IMR-90 (cell line): ENCODE results near the gene FAAP20. TPM values are rescaled to one million over a fixed set of nuclear protein-coding genes. Genes with fewer than 3 reads are reported as not detected.

Experiments used
- ATAC-seq: fragments of 200-7000 bp; cut with Tn5 transposase; 2 replicates; pipeline ENCODE4 v1.9.1; 2020; ENCODE audit warnings: low read depth, mild to moderate bottlenecking, moderate library complexity
- BruUV-seq: library from RNA; stranded (reverse); fragments of 400-500 nt; replicated peaks from 2 replicates; lab custom pipeline; 2021; lab: Mats Ljungman, UMichigan
- CTCF ChIA-PET: fragments of 300-600 bp; formaldehyde crosslinking; extraction: SDS; loops from one replicate; lab custom pipeline; 2021; ENCODE audit warnings: antibody characterized with exemption; lab: Yijun Ruan, JAX
- POLR2A ChIA-PET: fragments of 300-600 bp; sonication (Branson Sonifier 250); formaldehyde crosslinking; loops from one replicate; lab custom pipeline; 2022; ENCODE audit warnings: antibody characterized with exemption; ENCODE audit not compliant: unreplicated experiment; lab: Charles Lee
- DNase-seq: peaks from one replicate; pipeline ENCODE4 v3.0.0; 2013
- H2AFZ ChIP-seq: replicated peaks from 2 replicates; pipeline ENCODE3; 2013; ENCODE audit warnings: low read length, mild to moderate bottlenecking; ENCODE audit not compliant: poor library complexity
- H2AK5ac ChIP-seq: 2 replicates; pipeline ENCODE4 v1.6.1; 2013; ENCODE audit warnings: low read depth, low read length, inconsistent platforms
- H2AK9ac ChIP-seq: replicated peaks from 2 replicates; pipeline ENCODE3; 2013; ENCODE audit warnings: mild to moderate bottlenecking, low read depth, low read length, moderate library complexity; ENCODE audit not compliant: poor library complexity
- H2BK120ac ChIP-seq: 2 replicates; pipeline ENCODE4 v1.6.1; 2013; ENCODE audit warnings: low read depth, low read length, inconsistent platforms
- H2BK15ac ChIP-seq: 3 replicates; pipeline ENCODE4 v1.6.1; 2013; ENCODE audit warnings: low read depth, low read length, inconsistent platforms
- H2BK20ac ChIP-seq: 2 replicates; pipeline ENCODE4 v1.6.1; 2013; ENCODE audit warnings: low read depth, mild to moderate bottlenecking, inconsistent platforms, low read length, moderate library complexity
- H2BK5ac ChIP-seq: 2 replicates; pipeline ENCODE4 v1.6.1; 2013; ENCODE audit warnings: mild to moderate bottlenecking, low read depth, low read length, inconsistent platforms; ENCODE audit not compliant: poor library complexity, severe bottlenecking
- H3K14ac ChIP-seq: replicated peaks from 2 replicates; pipeline ENCODE4 v1.6.1; 2013; ENCODE audit warnings: low read depth, low read length, inconsistent platforms
- H3K18ac ChIP-seq: 2 replicates; pipeline ENCODE4 v1.6.1; 2013; ENCODE audit warnings: low read depth, low read length, control low read depth
- H3K23ac ChIP-seq: 2 replicates; pipeline ENCODE4 v1.6.1; 2013; ENCODE audit warnings: low read depth, low read length, inconsistent platforms
- H3K27ac ChIP-seq: 2 replicates; pipeline ENCODE4 v1.5.1; 2013; ENCODE audit warnings: mild to moderate bottlenecking, control low read depth, low read length; ENCODE audit not compliant: insufficient read depth
- H3K27me3 ChIP-seq: 2 replicates; pipeline ENCODE4 v1.6.1; 2013; ENCODE audit warnings: low read length; ENCODE audit not compliant: control insufficient read depth, insufficient read depth
- H3K36me3 ChIP-seq: 2 replicates; pipeline ENCODE4 v1.6.1; 2013; ENCODE audit warnings: low read length, mixed read lengths; ENCODE audit not compliant: control insufficient read depth, insufficient read depth
- H3K4ac ChIP-seq: 2 replicates; pipeline ENCODE4 v1.6.1; 2013; ENCODE audit warnings: low read depth, low read length, inconsistent platforms
- H3K4me1 ChIP-seq: 2 replicates; pipeline ENCODE4 v1.6.1; 2013; ENCODE audit warnings: low read length, mixed read lengths; ENCODE audit not compliant: control insufficient read depth, insufficient read depth
- H3K4me2 ChIP-seq: 2 replicates; pipeline ENCODE4 v1.6.1; 2013; ENCODE audit warnings: low read depth, mild to moderate bottlenecking, control low read depth, low read length, moderate library complexity
- H3K4me3 ChIP-seq: 2 replicates; pipeline ENCODE4 v1.5.1; 2013; ENCODE audit warnings: low read depth, mild to moderate bottlenecking, control low read depth, low read length, moderate library complexity; ENCODE audit not compliant: insufficient read depth
- H3K56ac ChIP-seq: 2 replicates; pipeline ENCODE4 v1.6.1; 2013; ENCODE audit warnings: low read length, inconsistent platforms; ENCODE audit not compliant: insufficient read depth; ENCODE audit errors: extremely low read depth
- H3K79me1 ChIP-seq, 2 experiments: 2 replicates each; pipeline ENCODE4 v1.6.1; 2013; ENCODE audit warnings: low read length in 2 of 2, inconsistent platforms in 1 of 2, low read depth in 1 of 2
- H3K9ac ChIP-seq: 2 replicates; pipeline ENCODE4 v1.6.1; 2013; ENCODE audit warnings: low read depth, low read length, control low read depth
- H3K9me1 ChIP-seq: 2 replicates; pipeline ENCODE4 v1.6.1; 2013; ENCODE audit warnings: low read length, inconsistent platforms; ENCODE audit not compliant: insufficient read depth
- H3K9me3 ChIP-seq: 2 replicates; pipeline ENCODE4 v1.6.1; 2013; ENCODE audit warnings: low read length; ENCODE audit not compliant: control insufficient read depth, insufficient read depth
- H4K20me1 ChIP-seq: 2 replicates; pipeline ENCODE4 v1.6.1; 2013; ENCODE audit warnings: low read length, inconsistent platforms; ENCODE audit not compliant: insufficient read depth
- H4K5ac ChIP-seq: 2 replicates; pipeline ENCODE4 v1.6.1; 2013; ENCODE audit warnings: mild to moderate bottlenecking, low read depth, low read length, control low read depth
- H4K8ac ChIP-seq, 2 experiments: 2 replicates each; pipeline ENCODE4 v1.6.1; 2013; ENCODE audit warnings: low read depth in 2 of 2, low read length in 2 of 2, control low read depth in 1 of 2, inconsistent platforms in 1 of 2
- H4K91ac ChIP-seq: 2 replicates; pipeline ENCODE4 v1.6.1; 2013; ENCODE audit warnings: low read depth, low read length, inconsistent platforms; ENCODE audit not compliant: insufficient read depth
- BHLHE40 ChIP-seq: fragments of 150-350 bp; IDR thresholded peaks from 2 replicates; pipeline ENCODE4 v1.6.1; 2016; ENCODE audit warnings: mild to moderate bottlenecking, low read depth, low read length
- CEBPB ChIP-seq: IDR thresholded peaks from 2 replicates; pipeline ENCODE4 v1.6.1; 2012; ENCODE audit warnings: low read depth, low read length, improper control_type of control experiment
- CHD1 ChIP-seq: IDR thresholded peaks from 2 replicates; pipeline ENCODE4 v1.6.1; 2012; ENCODE audit warnings: low read depth, low read length, improper control_type of control experiment
- FOS ChIP-seq: fragments of 150-350 bp; IDR thresholded peaks from 2 replicates; pipeline ENCODE4 v1.6.1; 2016; ENCODE audit warnings: low read depth, low read length
- MAFK ChIP-seq: IDR thresholded peaks from 2 replicates; pipeline ENCODE4 v1.6.1; 2012; ENCODE audit warnings: low read depth, low read length, improper control_type of control experiment
- MAZ ChIP-seq: IDR thresholded peaks from 2 replicates; pipeline ENCODE4 v1.6.1; 2012; ENCODE audit warnings: low read depth, mild to moderate bottlenecking, low read length, improper control_type of control experiment, moderate library complexity, borderline replicate concordance
- MXI1 ChIP-seq: IDR thresholded peaks from 2 replicates; pipeline ENCODE4 v1.6.1; 2012; ENCODE audit warnings: low read depth, mild to moderate bottlenecking, low read length, moderate library complexity, borderline replicate concordance
- NFE2L2 ChIP-seq: fragments of 150-350 bp; IDR thresholded peaks from 2 replicates; pipeline ENCODE4 v1.6.1; 2016; ENCODE audit warnings: low read depth, mild to moderate bottlenecking, low read length
- POLR2A ChIP-seq: IDR thresholded peaks from 2 replicates; pipeline ENCODE4 v1.6.1; 2012; ENCODE audit warnings: mild to moderate bottlenecking, low read depth, low read length
- RAD21 ChIP-seq: IDR thresholded peaks from 2 replicates; pipeline ENCODE4 v1.6.1; 2012; ENCODE audit warnings: low read length, improper control_type of control experiment
- RCOR1 ChIP-seq: IDR thresholded peaks from 2 replicates; pipeline ENCODE4 v1.6.1; 2012; ENCODE audit warnings: mild to moderate bottlenecking, low read length, improper control_type of control experiment; ENCODE audit not compliant: insufficient replicate concordance
- RFX5 ChIP-seq: IDR thresholded peaks from 2 replicates; pipeline ENCODE4 v1.8.0; 2012; ENCODE audit warnings: low read depth, mild to moderate bottlenecking, low read length, moderate library complexity
- SMC3 ChIP-seq: fragments of 150-350 bp; IDR thresholded peaks from 2 replicates; pipeline ENCODE4 v1.6.1; 2016; ENCODE audit warnings: low read depth, mild to moderate bottlenecking, antibody characterized with exemption, low read length, moderate library complexity
- WGBS, 2 experiments: methylation state at CpG; one replicate each; pipeline versions ENCODE4 v1.1.5 to v1.1.7; 2013; ENCODE audit warnings: missing lambda C conversion rate in 2 of 2; ENCODE audit not compliant: insufficient read length in 1 of 2; ENCODE audit errors: extremely low coverage in 2 of 2; 5-methylcytosine and 5-hydroxymethylcytosine counted together
- dilution Hi-C: fragments of 300-500 bp; cut with HindIII; formaldehyde crosslinking; loops from one replicate; pipeline ENCODE4 v1.14.3; 2018; ENCODE audit warnings: low sequenced_read_pairs; ENCODE audit not compliant: unreplicated experiment
- in situ Hi-C: fragments of 300-500 bp; cut with MboI; formaldehyde crosslinking; loops from 3 replicates; pipeline ENCODE4 v1.14.3; 2019; ENCODE audit warnings: low sequenced_read_pairs, inconsistent platforms, mixed read lengths
- intact Hi-C: fragments of 100-400 bp; cut with micrococcal nuclease; formaldehyde crosslinking; loops from 2 replicates; pipeline ENCODE4 v1.10.0; 2022
- polyA plus RNA-seq, 3 experiments: library from polyadenylated mRNA; depleted of rRNA; stranded (reverse); fragments of >200 nt; gene quantifications; 2 replicates each; pipeline ENCODE4 v1.2.3, GENCODE V29; 2012; ENCODE audit warnings: low replicate concordance in 1 of 3
- total RNA-seq: library from RNA; depleted of rRNA; stranded (reverse); fragments of >200 nt; gene quantifications from 2 replicates; pipeline ENCODE4 v1.2.3, GENCODE V29; 2012
- TF ChIP-seq, protein P1 (sequence below): conservative IDR thresholded peaks from 2 replicates; pipeline ENCODE4 v1.5.1; 2012; ENCODE audit warnings: mild to moderate bottlenecking, low read depth, low read length, improper control_type of control experiment
- TF ChIP-seq, protein P2 (sequence below): fragments of 150-350 bp; IDR thresholded peaks from 2 replicates; pipeline ENCODE4 v1.6.1; 2016; ENCODE audit warnings: low read depth, mild to moderate bottlenecking, low read length, moderate library complexity, borderline replicate concordance
- TF ChIP-seq, protein P3 (sequence below): fragments of 150-350 bp; IDR thresholded peaks from 2 replicates; pipeline ENCODE4 v1.6.1; 2017; ENCODE audit warnings: mild to moderate bottlenecking, antibody characterized with exemption, low read length, low read depth

FAAP20 gene
- total and polyA plus RNA-seq, 2 of the 4 experiments (the other 2 are of a cell fraction): 6.5 to 31.5 TPM

GRCh38 chr1:2187619-2188018 lies 7.0 kb downstream of the FAAP20 start:
- Histone ChIP-seq H4K91ac (no peak overlapping the region), H4K8ac (no peak overlapping the region), H3K36me3 (peaks cover 9% of the 10 kb centered on the region; the same call in 1 of the 2 replicates), H3K4me2 (no peak overlapping the region), H2BK5ac (no peak overlapping the region), H3K79me1 (peaks cover 9 to 36% of the 10 kb centered on the region in 2 experiments), H2BK20ac (no peak overlapping the region), H3K9me3 (no peaks in the 10 kb centered on the region), H3K18ac (no peak overlapping the region), H2BK120ac (no peak overlapping the region), H3K9ac (no peak overlapping the region), H4K5ac (no peak overlapping the region), H2AK5ac (no peak overlapping the region), H3K27ac (no peak overlapping the region), H3K9me1 (0 out of 2 replicates have a peak, but pooled peaks cover 2% of the 10 kb centered on the region), H3K4ac (no peak overlapping the region), H3K23ac (no peak overlapping the region), H4K20me1 (0 out of 2 replicates have a peak, but pooled peaks cover 12% of the 10 kb centered on the region), H2AFZ (no peak overlapping the region), H3K27me3 (no peaks in the 10 kb centered on the region), H3K14ac (no peak overlapping the region), H3K56ac (no peak overlapping the region), H2AK9ac (no peak overlapping the region), H2BK15ac (no peak overlapping the region), H3K4me3 (no peak overlapping the region), H3K4me1 (peaks cover 22% of the 10 kb centered on the region)
- intact Hi-C loops (no loop called here), in situ Hi-C loops (loop anchor here (25.0 kb wide), 1 partner anchor 350 kb away; the partner anchor contains the start of genes HES5 and PANK4), dilution Hi-C loops (no loop called here)
- WGBS, 2 experiments: 90% methylated on average over 4 of the region's 13 CpGs; no CpG with 5 or more reads in 1 of the 2 experiments
- CTCF ChIA-PET: no interaction called here
- TF ChIP-seq FOS (no peak), RCOR1 (no peak), MAFK (no peak), NFE2L2 (no peak), BHLHE40 (no peak), CHD1 (no peak), CEBPB (no peak), POLR2A (no peak), RAD21 (no peak), SMC3 (no peak), RFX5 (no peak), MAZ (no peak), MXI1 (no peak)
- TF ChIP-seq, protein P1, sequence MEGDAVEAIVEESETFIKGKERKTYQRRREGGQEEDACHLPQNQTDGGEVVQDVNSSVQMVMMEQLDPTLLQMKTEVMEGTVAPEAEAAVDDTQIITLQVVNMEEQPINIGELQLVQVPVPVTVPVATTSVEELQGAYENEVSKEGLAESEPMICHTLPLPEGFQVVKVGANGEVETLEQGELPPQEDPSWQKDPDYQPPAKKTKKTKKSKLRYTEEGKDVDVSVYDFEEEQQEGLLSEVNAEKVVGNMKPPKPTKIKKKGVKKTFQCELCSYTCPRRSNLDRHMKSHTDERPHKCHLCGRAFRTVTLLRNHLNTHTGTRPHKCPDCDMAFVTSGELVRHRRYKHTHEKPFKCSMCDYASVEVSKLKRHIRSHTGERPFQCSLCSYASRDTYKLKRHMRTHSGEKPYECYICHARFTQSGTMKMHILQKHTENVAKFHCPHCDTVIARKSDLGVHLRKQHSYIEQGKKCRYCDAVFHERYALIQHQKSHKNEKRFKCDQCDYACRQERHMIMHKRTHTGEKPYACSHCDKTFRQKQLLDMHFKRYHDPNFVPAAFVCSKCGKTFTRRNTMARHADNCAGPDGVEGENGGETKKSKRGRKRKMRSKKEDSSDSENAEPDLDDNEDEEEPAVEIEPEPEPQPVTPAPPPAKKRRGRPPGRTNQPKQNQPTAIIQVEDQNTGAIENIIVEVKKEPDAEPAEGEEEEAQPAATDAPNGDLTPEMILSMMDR: no peak
- TF ChIP-seq, protein P2, sequence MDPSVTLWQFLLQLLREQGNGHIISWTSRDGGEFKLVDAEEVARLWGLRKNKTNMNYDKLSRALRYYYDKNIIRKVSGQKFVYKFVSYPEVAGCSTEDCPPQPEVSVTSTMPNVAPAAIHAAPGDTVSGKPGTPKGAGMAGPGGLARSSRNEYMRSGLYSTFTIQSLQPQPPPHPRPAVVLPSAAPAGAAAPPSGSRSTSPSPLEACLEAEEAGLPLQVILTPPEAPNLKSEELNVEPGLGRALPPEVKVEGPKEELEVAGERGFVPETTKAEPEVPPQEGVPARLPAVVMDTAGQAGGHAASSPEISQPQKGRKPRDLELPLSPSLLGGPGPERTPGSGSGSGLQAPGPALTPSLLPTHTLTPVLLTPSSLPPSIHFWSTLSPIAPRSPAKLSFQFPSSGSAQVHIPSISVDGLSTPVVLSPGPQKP: no peak
- TF ChIP-seq, protein P3, sequence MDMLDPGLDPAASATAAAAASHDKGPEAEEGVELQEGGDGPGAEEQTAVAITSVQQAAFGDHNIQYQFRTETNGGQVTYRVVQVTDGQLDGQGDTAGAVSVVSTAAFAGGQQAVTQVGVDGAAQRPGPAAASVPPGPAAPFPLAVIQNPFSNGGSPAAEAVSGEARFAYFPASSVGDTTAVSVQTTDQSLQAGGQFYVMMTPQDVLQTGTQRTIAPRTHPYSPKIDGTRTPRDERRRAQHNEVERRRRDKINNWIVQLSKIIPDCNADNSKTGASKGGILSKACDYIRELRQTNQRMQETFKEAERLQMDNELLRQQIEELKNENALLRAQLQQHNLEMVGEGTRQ: no peak
- POLR2A ChIA-PET: no interaction called here
- ATAC-seq (no peak), DNase-seq (no peak)
- no TSS peak for BruUV-seq
